HCT116 (cell line): Measurements from ENCODE around the gene FGF14. TPM values are rescaled to one million over a fixed set of nuclear protein-coding genes. Genes with fewer than 3 reads are reported as not detected.

Experiments used
- ATAC-seq: fragments of 200-7000 bp; cut with Tn5 transposase; 2 replicates; pipeline ENCODE4 v1.9.1; 2020; ENCODE audit warnings: mild to moderate bottlenecking, moderate library complexity
- BruUV-seq: library from RNA; stranded (reverse); fragments of 400-500 nt; replicated peaks from 2 replicates; lab custom pipeline; 2021; lab: Mats Ljungman, UMichigan
- CTCF ChIA-PET: fragments of 300-600 bp; sonication (Branson Sonifier 250); formaldehyde crosslinking; loops from one replicate; lab custom pipeline; 2021; ENCODE audit warnings: antibody characterized with exemption; lab: Charles Lee
- POLR2A ChIA-PET: fragments of 300-600, 350-600 bp; sonication (Branson Sonifier 250); formaldehyde crosslinking; loops from one replicate; lab custom pipeline; 2021; ENCODE audit warnings: antibody characterized with exemption; lab: Charles Lee
- RAD21 ChIA-PET, 2 experiments: fragments of 300-600 bp; sonication (Branson Sonifier 250); formaldehyde crosslinking; loops; one replicate each; lab custom pipeline; 2023; ENCODE audit warnings: low total read pairs in 2 of 2; ENCODE audit not compliant: uncharacterized antibody in 2 of 2, unreplicated experiment in 2 of 2, low non-redundant PET in 1 of 2; lab: Charles Lee
- DNase-seq: peaks from one replicate; pipeline ENCODE4 v3.0.0-alpha.2; 2010; ENCODE audit warnings: low read depth, low spot score
- H2AFZ ChIP-seq: fragments of 200-600 bp; shearing (Covaris generic), sonication (generic); 2 replicates; pipeline ENCODE4 v1.6.1; 2017; ENCODE audit warnings: low read depth, mixed run types, mixed read lengths, antibody characterized with exemption, low read length; ENCODE audit not compliant: poor library complexity, severe bottlenecking
- H3K27ac ChIP-seq: 2 replicates; pipeline ENCODE4 v1.5.1; 2012; ENCODE audit warnings: low read depth, low read length
- H3K27me3 ChIP-seq: fragments of 200-600 bp; sonication (generic); 2 replicates; pipeline ENCODE4 v1.6.1; 2016; ENCODE audit warnings: mixed run types, low read length, mixed read lengths; ENCODE audit not compliant: insufficient read depth
- H3K36me3 ChIP-seq, 2 experiments: fragments of 200-500 bp in 1 of 2; fragments of 200-600 bp in 1 of 2; sonication (Bioruptor generic) in 1 of 2; sonication (generic) in 1 of 2; 2 replicates each; pipeline versions ENCODE4 v1.5.1 to v1.6.1; 2014 to 2016; ENCODE audit warnings: low read length in 2 of 2, inconsistent platforms in 1 of 2, mixed read lengths in 1 of 2, mixed run types in 1 of 2; ENCODE audit not compliant: insufficient read depth in 2 of 2, control insufficient read depth in 1 of 2
- H3K4me1 ChIP-seq, 2 experiments: fragments of 200-600 bp in 1 of 2; sonication (generic) in 1 of 2; 2 replicates each; pipeline versions ENCODE4 v1.5.1 to v1.6.1; 2012 to 2017; ENCODE audit warnings: low read length in 2 of 2, inconsistent platforms in 1 of 2, mild to moderate bottlenecking in 1 of 2, mixed read lengths in 1 of 2, mixed run types in 1 of 2, moderate library complexity in 1 of 2; ENCODE audit not compliant: insufficient read depth in 2 of 2, control insufficient read depth in 1 of 2
- H3K4me2 ChIP-seq: fragments of 200-600 bp; sonication (generic); 2 replicates; pipeline ENCODE4 v1.6.1; 2017; ENCODE audit warnings: mixed run types, low read length, mixed read lengths
- H3K4me3 ChIP-seq, 2 experiments: fragments of 200-600 bp in 1 of 2; sonication (generic) in 1 of 2; replicated peaks in 1 of 2; 2 replicates each; pipeline ENCODE4 v1.5.1; 2011 to 2016; ENCODE audit warnings: low read length in 2 of 2, control low read depth in 1 of 2, low read depth in 1 of 2, mild to moderate bottlenecking in 1 of 2, mixed read lengths in 1 of 2, mixed run types in 1 of 2
- H3K79me2 ChIP-seq: fragments of 200-600 bp; sonication (generic); 2 replicates; pipeline ENCODE4 v1.6.1; 2017; ENCODE audit warnings: mild to moderate bottlenecking, mixed run types, low read length, moderate library complexity, mixed read lengths; ENCODE audit not compliant: insufficient read depth
- H3K9ac ChIP-seq: fragments of 200-600 bp; sonication (generic); 2 replicates; pipeline ENCODE4 v1.6.1; 2016; ENCODE audit warnings: low read length, mixed read lengths
- H3K9me2 ChIP-seq: fragments of 200-600 bp; sonication (generic), shearing (Covaris generic); 2 replicates; pipeline ENCODE4 v1.6.1; 2017; ENCODE audit warnings: mixed run types, mild to moderate bottlenecking, moderate library complexity; ENCODE audit not compliant: insufficient read depth
- H3K9me3 ChIP-seq, 2 experiments: fragments of 200-500 bp in 1 of 2; fragments of 200-600 bp in 1 of 2; sonication (Bioruptor generic) in 1 of 2; sonication (generic) in 1 of 2; 2 replicates each; pipeline ENCODE4 v1.6.1; 2014 to 2017; ENCODE audit warnings: low read length in 2 of 2, mixed read lengths in 2 of 2, inconsistent platforms in 1 of 2, low read depth in 1 of 2, mild to moderate bottlenecking in 1 of 2, mixed run types in 1 of 2, moderate library complexity in 1 of 2; ENCODE audit not compliant: control insufficient read depth in 1 of 2, insufficient read depth in 1 of 2
- H4K20me1 ChIP-seq: fragments of 200-600 bp; sonication (generic), shearing (Covaris generic); 2 replicates; pipeline ENCODE4 v1.6.1; 2017; ENCODE audit warnings: mixed run types, mild to moderate bottlenecking, moderate library complexity; ENCODE audit not compliant: insufficient read depth
- ATF3 ChIP-seq: IDR thresholded peaks from 2 replicates; pipeline ENCODE4 v1.6.1; 2012
- EGR1 ChIP-seq: IDR thresholded peaks from 2 replicates; pipeline ENCODE4 v1.6.1; 2012; ENCODE audit warnings: low read depth
- ELF1 ChIP-seq: IDR thresholded peaks from 2 replicates; pipeline ENCODE4 v1.6.1; 2012; ENCODE audit warnings: low read depth, borderline replicate concordance
- EZH2 ChIP-seq: fragments of 200-600 bp; sonication (generic); IDR thresholded peaks from 2 replicates; pipeline ENCODE4 v1.6.1; 2017; ENCODE audit warnings: antibody characterized with exemption, mixed run types
- FOSL1 ChIP-seq: IDR thresholded peaks from 2 replicates; pipeline ENCODE4 v1.6.1; 2012; ENCODE audit warnings: low read depth
- YY1 ChIP-seq: IDR thresholded peaks from 2 replicates; pipeline ENCODE4 v1.6.1; 2011; ENCODE audit warnings: low read length, low read depth, moderate library complexity, mild to moderate bottlenecking; ENCODE audit not compliant: insufficient replicate concordance; ENCODE audit errors: extremely low read depth
- ZFX ChIP-seq: fragments of 450-650 bp; IDR thresholded peaks from 2 replicates; pipeline ENCODE4 v1.6.1; 2017
- ZNF274 ChIP-seq: fragments of 200-500 bp; sonication (Bioruptor generic); IDR thresholded peaks from 2 replicates; pipeline ENCODE4 v1.6.1; 2014; ENCODE audit warnings: mild to moderate bottlenecking, low read depth, low read length, inconsistent platforms
- intact Hi-C: fragments of 100-400 bp; cut with micrococcal nuclease; formaldehyde crosslinking; loops from 2 replicates; pipeline ENCODE4 v1.10.0; 2022
- total RNA-seq: library from RNA; stranded (reverse); gene quantifications from one replicate; pipeline ENCODE4 v1.2.1, GENCODE V29; 2021; ENCODE audit not compliant: unreplicated experiment
- TF ChIP-seq, protein P1 (sequence below), 3 experiments: fragments of 200-600 bp in 1 of 3; sonication (generic) in 1 of 3; IDR thresholded peaks in 2 of 3; conservative IDR thresholded peaks in 1 of 3; 2 replicates each; pipeline ENCODE4 v1.5.1; 2012 to 2017; ENCODE audit warnings: low read depth in 2 of 3, low read length in 2 of 3, antibody characterized with exemption in 1 of 3, borderline replicate concordance in 1 of 3, control low read depth in 1 of 3, mild to moderate bottlenecking in 1 of 3, mixed read lengths in 1 of 3, mixed run types in 1 of 3, moderate library complexity in 1 of 3; ENCODE audit not compliant: insufficient read depth in 1 of 3

FGF14 gene
- total RNA-seq, 1 experiment from 2014 or later = not detected

DNA sequence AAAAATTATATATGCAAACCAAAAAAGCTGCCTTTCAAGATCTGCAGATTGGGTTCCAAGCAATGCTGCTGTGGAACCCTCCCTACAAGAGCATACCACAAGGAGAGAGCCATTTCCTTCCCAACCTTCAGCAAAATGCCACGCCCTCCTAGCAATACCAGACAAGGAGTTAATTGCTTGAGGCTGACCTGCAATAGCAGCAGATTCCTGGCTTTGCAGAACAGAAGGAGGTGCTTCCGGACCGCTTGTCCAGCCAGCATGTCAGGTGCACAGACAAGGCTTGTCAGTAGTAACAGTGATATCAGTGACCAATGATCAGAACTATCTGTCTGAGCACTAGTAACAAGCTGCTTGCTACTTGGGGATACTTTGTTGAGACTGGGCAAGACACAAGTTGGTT lies 301.6 kb downstream of the FGF14 start:
- Histone ChIP-seq H3K4me1 (no peaks in the 10 kb centered on the region), H3K36me3 (no peaks in the 10 kb centered on the region), H3K27ac (no peak overlapping the region), H3K4me3 (no peak overlapping the region), H3K9me3 (peaks cover 0 to 11% of the 10 kb centered on the region in 2 experiments; a peak in 1 of 4 replicates), H4K20me1 (no peaks in the 10 kb centered on the region), H3K79me2 (no peaks in the 10 kb centered on the region), H3K4me2 (no peak overlapping the region), H3K9ac (no peak overlapping the region), H2AFZ (no peak overlapping the region), H3K9me2 (no peaks in the 10 kb centered on the region), H3K27me3 (no peaks in the 10 kb centered on the region)
- RAD21 ChIA-PET = no interaction called here
- TF ChIP-seq FOSL1 (no peak), ZFX (no peak), ZNF274 (no peak), ATF3 (no peak), YY1 (no peak), EGR1 (no peak), EZH2 (no peak), ELF1 (no peak)
- TF ChIP-seq, protein P1, sequence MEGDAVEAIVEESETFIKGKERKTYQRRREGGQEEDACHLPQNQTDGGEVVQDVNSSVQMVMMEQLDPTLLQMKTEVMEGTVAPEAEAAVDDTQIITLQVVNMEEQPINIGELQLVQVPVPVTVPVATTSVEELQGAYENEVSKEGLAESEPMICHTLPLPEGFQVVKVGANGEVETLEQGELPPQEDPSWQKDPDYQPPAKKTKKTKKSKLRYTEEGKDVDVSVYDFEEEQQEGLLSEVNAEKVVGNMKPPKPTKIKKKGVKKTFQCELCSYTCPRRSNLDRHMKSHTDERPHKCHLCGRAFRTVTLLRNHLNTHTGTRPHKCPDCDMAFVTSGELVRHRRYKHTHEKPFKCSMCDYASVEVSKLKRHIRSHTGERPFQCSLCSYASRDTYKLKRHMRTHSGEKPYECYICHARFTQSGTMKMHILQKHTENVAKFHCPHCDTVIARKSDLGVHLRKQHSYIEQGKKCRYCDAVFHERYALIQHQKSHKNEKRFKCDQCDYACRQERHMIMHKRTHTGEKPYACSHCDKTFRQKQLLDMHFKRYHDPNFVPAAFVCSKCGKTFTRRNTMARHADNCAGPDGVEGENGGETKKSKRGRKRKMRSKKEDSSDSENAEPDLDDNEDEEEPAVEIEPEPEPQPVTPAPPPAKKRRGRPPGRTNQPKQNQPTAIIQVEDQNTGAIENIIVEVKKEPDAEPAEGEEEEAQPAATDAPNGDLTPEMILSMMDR (IDR thresholded peaks at IDR 0.05 in 2 of 3, conservative IDR thresholded peaks at IDR 0.05 in 1 of 3; ENCODE audit: borderline replicate concordance in 1 of 3, insufficient read depth in 1 of 3, low read depth in 2 of 3, low read length in 2 of 3) = no peak
- no peak for DNase-seq
- no TSS peak for BruUV-seq
- POLR2A ChIA-PET = no interaction called here
- CTCF ChIA-PET = no interaction called here
- intact Hi-C loops = no loop called here
- no peak for ATAC-seq
